Fibroblast of skin of back (primary cell): ENCODE measurements around the gene MYO5B.

ENCODE experiments used
- DNase-seq: peaks from one replicate; pipeline ENCODE4 v3.0.0-alpha.2; 2013

The MYO5B gene

DNA sequence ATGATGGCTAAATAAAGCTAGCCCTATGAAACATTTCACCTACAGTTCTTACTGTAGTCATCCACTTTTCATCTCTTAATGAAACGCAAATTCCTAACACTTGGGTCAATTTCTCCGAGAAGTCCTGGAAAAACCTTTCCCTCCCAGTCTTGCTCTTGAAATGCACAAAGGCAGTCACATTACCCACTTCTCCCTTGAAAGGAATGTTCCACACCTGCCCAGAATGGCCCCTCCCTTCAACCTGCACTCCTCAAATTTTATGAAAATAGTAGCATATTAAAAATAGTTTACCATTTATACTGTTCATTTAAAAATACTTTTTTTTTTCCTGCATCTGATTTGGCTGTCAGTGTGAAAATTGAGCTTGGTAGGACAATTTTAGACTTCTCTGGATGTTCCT, 316.9 kb downstream of the MYO5B start:
- DNase-seq, result no peak

GRCh38 chr18:49876536-49876935, 318.4 kb downstream of the MYO5B start:
- DNase-seq, result no peak

DNA sequence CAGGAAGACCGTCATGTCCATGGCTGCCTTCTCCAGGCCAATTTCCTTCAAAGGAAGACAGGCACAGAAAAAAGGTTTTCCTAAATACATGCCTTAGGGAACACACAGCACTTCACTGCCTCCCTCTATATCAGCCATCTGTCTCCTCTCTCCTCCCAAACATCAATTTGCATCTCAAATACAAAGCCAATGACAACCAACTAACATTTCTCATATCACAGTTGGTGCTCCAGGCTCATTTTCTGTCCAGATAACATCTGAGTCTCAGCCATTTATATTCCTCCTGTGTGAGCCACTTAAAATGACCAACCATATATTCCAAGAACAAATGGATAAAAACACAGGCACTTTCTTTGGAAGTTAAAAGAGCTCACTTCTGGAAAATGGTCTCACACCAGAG, 319.2 kb downstream of the MYO5B start:
- DNase-seq, result no peak

- no peak for DNase-seq
These were observed 319.8 kb downstream of the MYO5B start for GRCh38 chr18:49875155-49875554.

DNA sequence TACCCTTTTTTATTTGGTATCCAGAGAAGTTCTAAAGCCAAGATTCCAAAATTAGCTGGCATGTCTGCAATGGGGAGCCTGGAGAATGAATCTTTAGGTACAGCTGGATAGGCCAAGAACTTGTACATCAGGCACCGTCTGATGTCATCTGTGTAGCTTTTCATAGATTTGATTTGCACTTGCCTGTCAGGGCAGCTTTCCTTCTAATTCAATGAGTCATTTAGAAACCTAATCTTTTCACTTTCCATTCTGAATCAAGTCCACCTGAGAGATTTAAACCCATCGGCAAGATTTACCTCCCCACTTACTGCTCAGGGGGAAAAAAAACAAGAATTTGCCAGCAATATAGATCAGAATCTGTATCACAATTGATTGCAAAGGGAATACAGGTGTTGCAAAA, 320.7 kb downstream of the MYO5B start:
- no peak for DNase-seq

DNA sequence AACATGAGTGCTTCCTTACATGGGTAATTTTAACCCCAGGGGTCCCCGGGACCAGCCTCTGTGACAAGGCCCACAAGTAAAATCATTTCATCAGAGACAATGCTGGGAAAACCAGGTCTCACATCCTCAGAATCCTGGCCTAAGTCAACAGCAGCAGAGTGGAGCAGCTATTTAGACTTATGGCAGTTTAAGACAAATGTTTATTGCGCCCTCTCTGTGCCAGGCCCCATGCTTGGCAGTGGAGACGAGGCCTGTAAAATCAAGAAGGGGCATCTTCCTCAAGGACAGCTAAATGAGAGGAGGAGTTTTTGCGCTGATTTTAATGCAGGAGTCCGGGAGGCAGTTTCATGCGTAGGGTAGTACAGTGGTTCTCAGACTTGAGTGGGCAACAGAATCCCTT, 325.6 kb downstream of the MYO5B start:
- no peak for DNase-seq

- no peak for DNase-seq
These were observed 328.3 kb downstream of the MYO5B start for GRCh38 chr18:49866680-49867079.

- DNase-seq, result no peak
These were observed 329.5 kb downstream of the MYO5B start for GRCh38 chr18:49865401-49865800.

GRCh38 chr18:49863769-49864621, 331.0 kb downstream of the MYO5B start:
- no peak for DNase-seq

- no peak for DNase-seq
These were observed 332.1 kb downstream of the MYO5B start for GRCh38 chr18:49862656-49863385.

- DNase-seq, result peak; percentile 18
These were observed 333.3 kb downstream of the MYO5B start for GRCh38 chr18:49861659-49862058.

GRCh38 chr18:49859725-49860124, 335.2 kb downstream of the MYO5B start:
- DNase-seq, result no peak

DNA sequence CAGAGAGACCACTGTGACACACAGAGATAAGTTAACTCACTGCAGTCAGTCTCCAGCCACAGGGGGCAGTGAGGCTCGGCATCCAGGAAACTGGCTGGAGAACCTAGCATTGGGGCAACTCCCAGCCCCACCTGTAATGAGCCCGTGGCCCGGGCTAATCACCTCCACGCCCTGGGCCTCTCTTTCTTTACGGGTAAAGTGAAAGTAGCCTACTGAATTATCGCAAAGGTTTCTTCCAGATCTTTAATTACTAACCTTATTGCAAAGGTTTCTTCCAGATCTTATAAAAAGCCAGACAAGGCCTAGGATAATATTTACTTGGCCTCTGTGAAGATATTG, 336.0 kb downstream of the MYO5B start:
- no peak for DNase-seq

- peak; percentile 68 for DNase-seq
These were observed 336.5 kb downstream of the MYO5B start for GRCh38 chr18:49858309-49859020.

- no peak for DNase-seq
These were observed 337.2 kb downstream of the MYO5B start for GRCh38 chr18:49857708-49858107.

- DNase-seq, result no peak
These were observed 338.5 kb downstream of the MYO5B start for GRCh38 chr18:49856496-49856895.

DNA sequence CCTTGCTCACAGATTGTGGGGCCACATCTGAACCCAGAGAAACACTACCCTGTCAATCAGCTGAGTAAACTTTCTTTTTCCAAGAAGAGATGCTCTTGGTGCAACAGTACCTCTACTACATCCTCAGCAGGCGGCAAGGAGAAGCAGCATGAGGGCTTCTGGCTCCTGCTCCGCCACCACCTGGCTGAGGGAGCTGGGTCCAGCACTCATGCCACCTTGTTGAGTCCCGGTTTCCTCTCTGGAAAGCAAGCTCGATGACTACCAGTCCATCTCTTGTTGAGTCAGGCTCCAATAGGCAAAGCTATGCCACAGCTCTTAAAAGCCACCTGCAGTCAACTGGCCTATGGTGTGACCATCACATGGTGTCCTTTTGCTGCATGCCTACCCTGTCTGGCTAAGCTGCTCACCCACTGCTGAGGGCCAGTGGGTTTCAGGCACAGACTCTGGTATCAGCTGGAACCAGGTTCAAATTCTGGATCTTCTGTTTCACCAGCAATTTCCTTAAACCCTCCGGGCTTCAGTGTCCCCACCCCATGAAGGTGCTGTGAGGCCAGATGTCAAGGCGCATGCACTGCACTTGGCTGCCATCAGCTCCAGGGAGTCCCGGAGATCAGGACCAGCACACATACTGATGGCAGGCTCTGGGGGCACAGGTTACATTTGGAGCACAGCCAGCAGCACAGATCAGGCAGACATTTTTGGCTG, 339.1 kb downstream of the MYO5B start:
- no peak for DNase-seq

DNA sequence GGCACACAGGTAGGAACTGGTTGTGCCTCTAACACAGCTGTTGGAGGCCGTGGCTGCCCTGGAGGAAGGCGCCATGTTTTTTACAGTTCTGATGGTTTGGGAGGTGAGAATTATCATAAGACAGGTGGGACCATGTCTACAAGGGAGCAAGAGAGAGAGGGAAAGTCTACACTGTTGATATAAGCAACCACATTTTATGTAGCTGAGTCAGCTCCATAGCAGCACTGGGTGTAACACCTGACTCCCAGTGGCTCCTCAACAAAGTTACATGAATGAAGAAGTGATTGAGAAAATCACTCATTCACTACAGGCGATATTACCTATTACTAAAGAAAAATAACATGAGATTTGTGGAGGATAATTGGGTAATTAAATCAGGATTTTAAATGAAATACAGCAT, 340.3 kb downstream of the MYO5B start:
- no peak for DNase-seq

GRCh38 chr18:49853436-49853835, 341.5 kb downstream of the MYO5B start:
- no peak for DNase-seq

GRCh38 chr18:49853011-49853410, 341.9 kb downstream of the MYO5B start:
- no peak for DNase-seq

GRCh38 chr18:49851624-49852023, 343.3 kb downstream of the MYO5B start:
- no peak for DNase-seq

DNA sequence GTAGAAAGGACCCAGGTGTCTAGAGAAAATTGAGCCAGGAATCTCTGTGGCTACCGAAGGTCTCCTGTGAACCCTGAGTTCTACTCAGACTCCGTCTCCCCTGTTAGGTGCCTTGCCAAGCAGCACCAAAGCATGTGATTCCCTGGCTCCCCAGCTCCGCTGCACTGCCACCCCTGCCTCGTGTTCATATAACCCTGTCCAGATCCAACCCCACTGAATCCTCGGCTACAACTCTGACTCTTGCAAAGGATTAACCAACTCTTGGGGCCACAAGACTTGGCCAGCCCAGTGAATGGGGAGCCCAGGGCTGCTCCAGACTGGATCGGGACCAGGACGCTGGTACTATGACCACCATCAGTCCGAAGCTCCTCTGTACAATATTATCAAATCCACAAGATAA, 344.3 kb downstream of the MYO5B start:
- no peak for DNase-seq
